Lung (tissue), 12 donors: ENCODE results near the gene MBNL1. TPM values are rescaled to one million over a fixed set of nuclear protein-coding genes. Genes with fewer than 3 reads are reported as not detected.

ENCODE experiments used
- ATAC-seq: fragments of 200-7000 bp; cut with Tn5 transposase; one replicate; pipeline ENCODE4 v1.9.1; 2020; ENCODE audit warnings: moderate number of reproducible peaks; ENCODE audit not compliant: insufficient read depth, low FRiP score
- DNase-seq, 3 donors: peaks; one replicate each; pipeline ENCODE4 v3.0.0-alpha.2; 2013 to 2017
- H3K27ac ChIP-seq, 2 donors: one replicate each; pipeline ENCODE4 v1.5.1; 2013; ENCODE audit warnings: mild to moderate bottlenecking in 2 of 2, moderate library complexity in 2 of 2, control low read depth in 1 of 2, inconsistent platforms in 1 of 2, low read depth in 1 of 2, low read length in 1 of 2
- H3K27me3 ChIP-seq, 3 donors: one replicate each; pipeline ENCODE4 v1.5.1; 2013; ENCODE audit warnings: low read length in 2 of 3; ENCODE audit not compliant: control insufficient read depth in 3 of 3, insufficient read depth in 3 of 3
- H3K36me3 ChIP-seq, 4 donors: one replicate each; pipeline ENCODE4 v1.5.1; 2013; ENCODE audit warnings: low read length in 4 of 4, mild to moderate bottlenecking in 1 of 4, moderate library complexity in 1 of 4; ENCODE audit not compliant: control insufficient read depth in 4 of 4, insufficient read depth in 4 of 4
- H3K4me1 ChIP-seq, 5 donors: one replicate each; pipeline ENCODE4 v1.5.1; 2013; ENCODE audit warnings: low read length in 5 of 5, mild to moderate bottlenecking in 2 of 5, moderate library complexity in 1 of 5; ENCODE audit not compliant: control insufficient read depth in 5 of 5, insufficient read depth in 5 of 5
- H3K4me3 ChIP-seq: one replicate; pipeline ENCODE4 v1.5.1; 2013; ENCODE audit warnings: mild to moderate bottlenecking, control low read depth, moderate library complexity
- H3K9ac ChIP-seq, 2 donors: one replicate each; pipeline ENCODE4 v1.5.1; 2013; ENCODE audit warnings: low read length in 2 of 2, control low read depth in 1 of 2; ENCODE audit not compliant: insufficient read depth in 1 of 2
- H3K9me3 ChIP-seq, 4 donors: one replicate each; pipeline ENCODE4 v1.5.1; 2013; ENCODE audit warnings: low read length in 3 of 4, mild to moderate bottlenecking in 1 of 4, moderate library complexity in 1 of 4; ENCODE audit not compliant: control insufficient read depth in 4 of 4, insufficient read depth in 3 of 4
- CTCF ChIP-seq: IDR thresholded peaks from 2 replicates; pipeline ENCODE4 v1.5.1; 2012; ENCODE audit warnings: mild to moderate bottlenecking; ENCODE audit errors: control extremely low read depth, extremely low read depth
- WGBS, 2 donors: extraction: QIAGEN DNeasy Blood & Tissue Kit; methylation state at CpG; one replicate each; pipeline ENCODE4 v1.1.7; 2013; 5-methylcytosine and 5-hydroxymethylcytosine counted together
- polyA plus RNA-seq, 2 donors: library from polyadenylated mRNA; stranded (reverse); fragments of 200-250 nt; gene quantifications; one replicate each; pipeline ENCODE4 v1.2.1, GENCODE V29; 2013
- total RNA-seq, 2 donors: library from RNA; depleted of rRNA in 1 of 2; stranded (reverse); fragments of >200 nt in 1 of 2; gene quantifications; one replicate each; pipeline ENCODE4 v1.2.1, GENCODE V29; 2014 to 2021
- donor health status: control.
- donor health status: control.
- donor health status: Bipolar disorder and iron deficiency.
- donor health status: healthy.
- donor health status: DM: yes; HTN: yes; CAD: no.

The MBNL1 gene
- total and polyA plus RNA-seq, 4 donors, result 55.3 to 266 (median 165) TPM

- WGBS, 2 donors, result 42 to 76% methylated on average over 3 of the region's 3 CpGs
- H3K9me3 ChIP-seq, result no peaks in the 10 kb centered on the region
- no peaks in the 10 kb centered on the region for H3K36me3 ChIP-seq
- no peak overlapping the region for H3K9ac ChIP-seq
- no peak overlapping the region for H3K4me3 ChIP-seq
- TF ChIP-seq CTCF, result no peak
- no peak for ATAC-seq
- no peaks in the 10 kb centered on the region for H3K4me1 ChIP-seq
- DNase-seq, result no peak
- H3K27me3 ChIP-seq, result no peaks in the 10 kb centered on the region
- no peak overlapping the region for H3K27ac ChIP-seq
These were observed 16.0 kb upstream of the MBNL1 start for GRCh38 chr3:152252755-152253154.

DNA sequence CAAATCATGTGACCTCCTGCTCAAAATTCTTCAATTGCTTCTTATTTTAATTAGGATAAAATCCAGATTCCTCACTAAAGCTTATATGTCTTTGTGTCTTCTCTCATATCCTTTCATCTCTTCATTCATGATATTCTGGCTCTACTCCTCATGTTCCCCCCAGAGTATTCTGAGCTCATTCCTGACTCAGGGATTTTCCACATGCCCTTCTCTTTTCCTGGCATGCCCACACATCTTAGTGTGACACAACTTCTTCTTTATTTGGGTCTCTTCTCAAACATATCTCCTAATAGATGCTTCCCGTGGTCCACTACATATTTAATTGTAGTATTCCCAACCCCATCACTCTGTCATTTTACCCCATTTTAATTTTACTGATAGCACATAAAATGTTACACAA lies 15.2 kb upstream of the MBNL1 start:
- Histone ChIP-seq H3K4me1 (peaks cover 0 to 4% (median 2%) of the 10 kb centered on the region in 5 donors), H3K9me3 (no peaks in the 10 kb centered on the region), H3K36me3 (no peaks in the 10 kb centered on the region), H3K4me3 (no peak overlapping the region), H3K27ac (no peak overlapping the region), H3K27me3 (no peaks in the 10 kb centered on the region), H3K9ac (no peak overlapping the region)
- ATAC-seq, result no peak
- DNase-seq, result no peak
- no peak for TF ChIP-seq CTCF
- 68 to 75% methylated on average over 1 of the region's 1 CpG for WGBS, 2 donors

GRCh38 chr3:152254041-152254440 lies 14.7 kb upstream of the MBNL1 start:
- DNase-seq (no peak), ATAC-seq (no peak)
- Histone ChIP-seq H3K27ac (no peak overlapping the region), H3K9ac (no peak overlapping the region), H3K36me3 (no peaks in the 10 kb centered on the region), H3K27me3 (no peaks in the 10 kb centered on the region), H3K4me1 (peaks cover 0 to 10% (median 4%) of the 10 kb centered on the region in 5 donors), H3K4me3 (no peak overlapping the region), H3K9me3 (no peaks in the 10 kb centered on the region)
- 42 to 63% methylated on average over 2 of the region's 2 CpGs for whole genome bisulfite sequencing, 2 donors
- TF ChIP-seq CTCF, result no peak

DNA sequence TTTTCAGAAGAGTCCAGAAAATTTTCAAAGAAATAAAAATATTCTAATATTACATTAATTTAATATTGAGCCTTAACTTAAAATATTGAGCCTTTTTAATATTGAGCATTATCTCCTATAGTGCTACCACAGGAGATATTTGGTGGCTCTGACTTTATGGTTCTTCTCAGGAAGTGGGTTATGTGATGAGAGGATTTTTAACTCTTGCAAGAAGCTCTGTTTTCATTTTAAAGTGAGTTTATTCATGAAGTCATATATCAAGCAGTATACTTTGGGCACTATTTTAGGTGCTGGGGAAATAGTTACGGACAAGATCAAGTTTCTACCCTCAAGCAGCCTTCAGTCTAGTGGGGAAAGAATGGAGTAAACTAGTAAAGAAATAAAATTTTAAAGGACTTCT lies 13.4 kb upstream of the MBNL1 start:
- no peaks in the 10 kb centered on the region for H3K27me3 ChIP-seq
- no peak for ATAC-seq
- peaks cover 0 to 10% (median 4%) of the 10 kb centered on the region in 5 donors for H3K4me1 ChIP-seq
- H3K4me3 ChIP-seq, result no peak overlapping the region
- no peaks in the 10 kb centered on the region for H3K36me3 ChIP-seq
- no peak overlapping the region for H3K9ac ChIP-seq
- 80 to 88% methylated on average over 1 of the region's 1 CpG for WGBS, 2 donors
- no peak for TF ChIP-seq CTCF
- H3K9me3 ChIP-seq, result no peaks in the 10 kb centered on the region
- no peak for DNase-seq
- H3K27ac ChIP-seq, result no peak overlapping the region
